Measurements from ENCODE around the gene ARHGAP18. TPM values are rescaled to one million over a fixed set of nuclear protein-coding genes. Genes with fewer than 3 reads are reported as not detected.

Gene ARHGAP18
- total and polyA plus RNA-seq, 2 of the 13 experiments (the other 11 are each of a cell fraction or from before 2014, with no cell fraction given) = 58.2 to 115 TPM

GRCh38 chr6:129644567-129645015 lies 65.4 kb downstream of the ARHGAP18 start (continued):
- TF ChIP-seq MTA1 (CRISPR knock-in tag; IDR thresholded peaks at IDR 0.05; ENCODE audit: borderline replicate concordance) (no peak), HOXA9 (CRISPR knock-in tag; IDR thresholded peaks at IDR 0.05; ENCODE audit: borderline replicate concordance) (no peak), ZNF441 (CRISPR knock-in tag; IDR thresholded peaks at IDR 0.05; ENCODE audit: borderline replicate concordance) (no peak), HNRNPH1 (optimal IDR thresholded peaks at IDR 0.05; ENCODE audit: low read depth, low read length) (no peak), ZNF557 (CRISPR knock-in tag; IDR thresholded peaks at IDR 0.05) (no peak), IRX3 (CRISPR knock-in tag; IDR thresholded peaks at IDR 0.05; ENCODE audit: borderline replicate concordance, low read depth) (no peak), ZNF646 (CRISPR knock-in tag; IDR thresholded peaks at IDR 0.05) (no peak), GZF1 (CRISPR knock-in tag; IDR thresholded peaks at IDR 0.05) (no peak), ZKSCAN8 (CRISPR knock-in tag; IDR thresholded peaks at IDR 0.05; ENCODE audit: borderline replicate concordance) (peak; percentile 73; the same call in 1 of the 2 replicates), U2AF1 (optimal IDR thresholded peaks at IDR 0.05; ENCODE audit: low read depth, low read length) (no peak), MZF1 (CRISPR knock-in tag; IDR thresholded peaks at IDR 0.05; ENCODE audit: borderline replicate concordance) (no peak), ZNF30 (CRISPR knock-in tag; IDR thresholded peaks at IDR 0.05) (no peak), EHMT2 (IDR thresholded peaks at IDR 0.05; ENCODE audit: borderline replicate concordance, low read depth, low read length) (no peak), PRDM15 (CRISPR knock-in tag; IDR thresholded peaks at IDR 0.05) (no peak), ZNF512 (CRISPR knock-in tag; IDR thresholded peaks at IDR 0.05) (no peak), ZNF569 (CRISPR knock-in tag; IDR thresholded peaks at IDR 0.05; ENCODE audit: borderline replicate concordance) (no peak), RFX3 (CRISPR knock-in tag; IDR thresholded peaks at IDR 0.05) (no peak), RAD21 (CRISPR knock-in tag; IDR thresholded peaks at IDR 0.05) (no peak)
